Ecto neural progenitor cell (in vitro differentiated cells): Measurements from ENCODE around the gene FOXP4.
A peak's percentile ranks its signal among the peaks of the same experiment; 100 is the strongest.

Experiments used
- DNase-seq: peaks from one replicate; pipeline ENCODE4 v3.0.0-alpha.2; 2018; ENCODE audit warnings: low spot score

FOXP4 gene

GRCh38 chr6:41546866-41547798 lies 951 bp downstream of the FOXP4 start:
- peak; percentile 66 for DNase-seq

- DNase-seq = no peak
Measured at GRCh38 chr6:41547799-41548097, 1.6 kb downstream of the FOXP4 start.

GRCh38 chr6:41548098-41548840 lies 2.1 kb downstream of the FOXP4 start:
- DNase-seq = no peak

GRCh38 chr6:41548841-41549642 lies 2.9 kb downstream of the FOXP4 start:
- DNase-seq = no peak

GRCh38 chr6:41549673-41550072 lies 3.5 kb downstream of the FOXP4 start:
- DNase-seq = no peak

- DNase-seq = no peak
Measured at GRCh38 chr6:41551086-41551700, 5.0 kb downstream of the FOXP4 start.

- no peak for DNase-seq
Measured at GRCh38 chr6:41551857-41552256, 5.7 kb downstream of the FOXP4 start.

GRCh38 chr6:41552723-41553122 lies 6.5 kb downstream of the FOXP4 start:
- no peak for DNase-seq

- DNase-seq = no peak
Measured at GRCh38 chr6:41553405-41553999, 7.3 kb downstream of the FOXP4 start.

GRCh38 chr6:41555326-41556300 lies 9.4 kb downstream of the FOXP4 start:
- DNase-seq = no peak

GRCh38 chr6:41557335-41557734 lies 11.2 kb downstream of the FOXP4 start:
- DNase-seq = no peak

GRCh38 chr6:41558033-41558807 lies 12.0 kb downstream of the FOXP4 start:
- DNase-seq = no peak

- DNase-seq = no peak
Measured at GRCh38 chr6:41559655-41560427, 13.7 kb downstream of the FOXP4 start.

- DNase-seq = peak; percentile 71
Measured at GRCh38 chr6:41560431-41561192, 14.4 kb downstream of the FOXP4 start.

- no peak for DNase-seq
Measured at GRCh38 chr6:41561416-41561815, 15.2 kb downstream of the FOXP4 start.

- no peak for DNase-seq
Measured at GRCh38 chr6:41561931-41562911, 16.0 kb downstream of the FOXP4 start.
